Activated T-cell treated with anti-CD3 and anti-CD28 coated beads, Interleukin-2, amount 50 U/mL, for 4 hours (primary cell): ENCODE data around the gene NECTIN1. TPM values are rescaled to one million over a fixed set of nuclear protein-coding genes. Genes with fewer than 3 reads are reported as not detected.

Source experiments
- ATAC-seq, 2 donors: fragments of 200-7000 bp; cut with Tn5 transposase; one replicate each; pipeline ENCODE4 v1.10.0; 2021
- DNase-seq: peaks from one replicate; pipeline ENCODE4 v3.0.0-alpha.2; 2020
- H3K27me3 Mint-ChIP-seq: one replicate; pipeline ENCODE4 v1.8.0; 2021; ENCODE audit warnings: low read depth, mixed read lengths
- H3K36me3 Mint-ChIP-seq: one replicate; pipeline ENCODE4 v1.8.0; 2022; ENCODE audit warnings: mixed read lengths; ENCODE audit not compliant: insufficient read depth
- H3K4me1 Mint-ChIP-seq: one replicate; pipeline ENCODE4 v1.8.0; 2021; ENCODE audit warnings: low read depth, mixed read lengths
- H3K4me3 Mint-ChIP-seq: one replicate; pipeline ENCODE4 v1.8.0; 2021; ENCODE audit warnings: mild to moderate bottlenecking, moderate library complexity, mixed read lengths
- H3K9me3 Mint-ChIP-seq: one replicate; pipeline ENCODE4 v1.8.0; 2021; ENCODE audit warnings: mixed read lengths
- total RNA-seq, 3 donors: library from RNA; stranded (reverse); gene quantifications; one replicate each; pipeline ENCODE4 v1.2.1, GENCODE V29; 2021

The NECTIN1 gene
- total RNA-seq, 3 donors from 2014 or later, result 7.5 to 9.0 (median 8.3) TPM

DNA sequence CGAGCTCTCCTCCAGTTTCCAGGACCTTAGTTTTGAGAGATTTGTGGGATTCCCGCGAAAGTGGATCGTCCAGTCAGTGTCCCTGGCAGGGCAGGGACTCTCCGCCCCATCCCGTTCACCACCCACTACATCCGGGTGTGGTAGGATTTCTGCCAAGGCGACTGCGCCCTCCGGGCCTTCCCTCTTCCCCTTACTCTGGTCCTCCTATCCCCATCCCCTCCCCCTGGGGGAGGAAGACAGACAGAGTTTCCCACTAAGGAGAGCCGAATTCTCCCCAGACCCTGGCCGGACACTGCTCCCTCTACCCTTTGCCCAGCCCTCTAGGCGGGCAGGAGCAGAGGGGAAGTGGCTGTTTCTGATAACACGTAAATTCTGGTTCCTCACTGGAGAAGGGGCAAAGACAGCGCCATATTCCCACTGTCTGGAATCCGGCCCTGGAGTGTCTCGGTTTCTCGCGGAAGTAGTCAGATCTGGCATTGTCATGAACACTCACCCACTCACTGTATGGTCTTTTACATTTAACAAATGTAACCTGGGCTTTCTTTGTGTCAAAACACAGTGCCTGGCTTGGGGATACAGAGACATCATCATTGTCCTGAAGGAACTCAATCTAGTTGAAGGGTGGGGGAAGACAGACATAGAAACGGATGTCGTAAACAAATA lies 1.1 kb upstream of the NECTIN1 start:
- ATAC-seq, result no peak
- no peak for DNase-seq
- Mint-ChIP-seq H3K9me3 (no peaks in the 10 kb centered on the region), H3K4me1 (peaks cover 16% of the 10 kb centered on the region), H3K4me3 (peak overlapping the region; percentile 77), H3K27me3 (peaks cover 24% of the 10 kb centered on the region), H3K36me3 (no peaks in the 10 kb centered on the region)

- Mint-ChIP-seq H3K4me3 (peak overlapping the region; percentile 77), H3K27me3 (peaks cover 24% of the 10 kb centered on the region), H3K4me1 (peaks cover 16% of the 10 kb centered on the region), H3K9me3 (no peaks in the 10 kb centered on the region), H3K36me3 (no peaks in the 10 kb centered on the region)
- no peak for DNase-seq
- peak; percentile 13 to 23 for ATAC-seq
Measured at GRCh38 chr11:119729581-119729927, 554 bp upstream of the NECTIN1 start.

GRCh38 chr11:119728211-119728626 lies 781 bp downstream of the NECTIN1 start:
- DNase-seq (no peak), ATAC-seq (no peak)
- H3K9me3 Mint-ChIP-seq, result no peaks in the 10 kb centered on the region
- peak overlapping the region; percentile 89 for H3K4me3 Mint-ChIP-seq
- peaks cover 17% of the 10 kb centered on the region for H3K27me3 Mint-ChIP-seq
- peaks cover 16% of the 10 kb centered on the region for H3K4me1 Mint-ChIP-seq
- no peaks in the 10 kb centered on the region for H3K36me3 Mint-ChIP-seq

DNA sequence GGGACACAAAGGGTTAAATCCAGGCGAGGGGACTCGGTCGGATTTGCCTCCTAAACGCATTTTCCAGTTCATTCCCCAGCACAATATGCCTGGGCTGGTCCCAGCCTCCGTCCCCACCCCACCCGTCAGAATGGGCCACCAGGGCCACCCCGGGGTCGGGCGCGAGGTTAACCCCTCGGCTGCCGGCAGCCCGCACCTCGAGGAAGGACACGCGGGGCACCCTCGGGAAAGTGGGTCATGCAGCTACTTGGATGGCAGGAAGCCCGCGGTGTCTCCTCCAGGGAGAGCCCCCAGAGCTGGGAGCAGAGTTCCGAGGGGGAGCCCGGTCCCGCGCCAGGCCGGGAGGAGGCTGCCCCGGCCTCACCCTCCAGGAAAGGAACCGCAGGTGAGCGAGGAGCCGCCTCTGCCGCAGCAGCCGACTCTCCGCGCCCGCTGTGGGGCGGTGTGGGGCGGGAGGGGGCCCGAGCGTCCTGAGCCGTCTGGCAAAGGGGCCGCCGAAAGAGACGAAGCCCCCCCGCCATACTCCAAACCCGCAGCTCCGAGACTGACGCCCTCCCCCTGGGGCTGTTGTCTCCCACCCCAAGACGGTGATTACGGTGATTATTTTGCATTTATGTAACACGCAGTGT lies 1.4 kb downstream of the NECTIN1 start:
- Mint-ChIP-seq H3K36me3 (no peaks in the 10 kb centered on the region), H3K4me1 (peaks cover 16% of the 10 kb centered on the region), H3K27me3 (peaks cover 17% of the 10 kb centered on the region), H3K9me3 (no peaks in the 10 kb centered on the region), H3K4me3 (peak overlapping the region; percentile 89)
- DNase-seq (peak; percentile 17), ATAC-seq (no peak)

- DNase-seq, result no peak
- no peaks in the 10 kb centered on the region for H3K36me3 Mint-ChIP-seq
- H3K4me3 Mint-ChIP-seq, result peak overlapping the region; percentile 50
- H3K9me3 Mint-ChIP-seq, result no peaks in the 10 kb centered on the region
- H3K4me1 Mint-ChIP-seq, result peaks cover 16% of the 10 kb centered on the region
- peaks cover 17% of the 10 kb centered on the region for H3K27me3 Mint-ChIP-seq
- no peak for ATAC-seq
Measured at GRCh38 chr11:119726585-119727522, 2.1 kb downstream of the NECTIN1 start.

- Mint-ChIP-seq H3K36me3 (no peaks in the 10 kb centered on the region), H3K9me3 (no peaks in the 10 kb centered on the region), H3K27me3 (peaks cover 10% of the 10 kb centered on the region), H3K4me1 (peaks cover 16% of the 10 kb centered on the region), H3K4me3 (no peak overlapping the region)
- ATAC-seq (no peak), DNase-seq (no peak)
Measured at GRCh38 chr11:119726150-119726553, 2.8 kb downstream of the NECTIN1 start.

GRCh38 chr11:119724956-119725355 lies 4.0 kb downstream of the NECTIN1 start:
- Mint-ChIP-seq H3K9me3 (no peaks in the 10 kb centered on the region), H3K27me3 (peaks cover 3% of the 10 kb centered on the region), H3K36me3 (no peaks in the 10 kb centered on the region), H3K4me3 (no peak overlapping the region), H3K4me1 (peaks cover 12% of the 10 kb centered on the region)
- no peak for DNase-seq
- ATAC-seq, result no peak

DNA sequence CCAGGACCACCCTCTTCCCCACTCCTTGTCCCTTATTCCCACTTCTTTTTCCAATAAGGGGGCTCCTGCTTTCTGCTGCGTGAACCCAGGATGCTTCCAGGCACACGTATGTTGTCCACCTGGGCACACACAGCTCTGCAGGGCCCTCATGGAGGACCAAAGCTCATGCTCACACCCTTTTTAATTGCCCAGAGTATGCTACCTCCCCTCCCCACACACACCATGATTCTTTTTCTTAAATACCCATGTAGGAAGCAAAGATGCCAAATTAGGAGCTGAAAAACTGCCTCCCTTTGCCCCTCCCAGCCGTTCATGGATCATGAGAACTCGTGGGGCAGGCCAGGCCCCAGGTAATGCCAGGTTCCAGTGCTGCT lies 5.1 kb downstream of the NECTIN1 start:
- no peaks in the 10 kb centered on the region for H3K9me3 Mint-ChIP-seq
- no peak overlapping the region for H3K4me3 Mint-ChIP-seq
- DNase-seq, result no peak
- no peaks in the 10 kb centered on the region for H3K27me3 Mint-ChIP-seq
- ATAC-seq, result no peak
- no peaks in the 10 kb centered on the region for H3K36me3 Mint-ChIP-seq
- peaks cover 6% of the 10 kb centered on the region for H3K4me1 Mint-ChIP-seq

- no peak overlapping the region for H3K4me3 Mint-ChIP-seq
- no peak for DNase-seq
- H3K4me1 Mint-ChIP-seq, result peaks cover 6% of the 10 kb centered on the region
Measured at GRCh38 chr11:119723243-119723951, 5.6 kb downstream of the NECTIN1 start.

DNA sequence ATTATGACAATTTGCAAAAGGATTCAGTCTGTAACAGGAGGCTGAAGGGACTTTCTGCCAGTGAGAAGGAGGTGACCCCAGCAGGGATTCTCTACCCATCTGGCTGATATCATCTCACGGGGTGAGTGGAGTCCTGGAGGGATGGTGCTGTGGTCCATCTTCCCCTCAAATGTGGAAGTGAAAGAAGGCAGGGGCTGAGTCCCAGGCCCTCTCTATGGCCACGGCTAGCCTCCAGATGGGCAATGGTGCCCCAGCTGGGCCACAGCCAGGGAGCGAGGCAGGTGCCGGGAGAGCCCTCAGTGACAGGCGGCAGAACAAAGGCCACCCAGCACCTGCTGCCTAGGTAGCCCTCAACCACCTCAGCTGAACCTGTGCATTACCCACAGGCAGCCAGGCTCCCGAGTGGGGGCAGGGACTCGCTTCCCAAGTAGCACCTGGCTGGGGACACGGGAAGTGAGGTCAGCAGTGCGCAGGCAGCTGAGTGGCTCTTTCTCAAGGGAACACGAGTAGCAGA lies 6.7 kb downstream of the NECTIN1 start:
- H3K27me3 Mint-ChIP-seq, result no peaks in the 10 kb centered on the region
- peaks cover 2% of the 10 kb centered on the region for H3K4me1 Mint-ChIP-seq
- no peaks in the 10 kb centered on the region for H3K36me3 Mint-ChIP-seq
- DNase-seq, result no peak
- no peak for ATAC-seq
- H3K4me3 Mint-ChIP-seq, result no peak overlapping the region
- no peaks in the 10 kb centered on the region for H3K9me3 Mint-ChIP-seq

More at GRCh38 chr11:119723243-119723951, 5.6 kb downstream of the NECTIN1 start:
- Mint-ChIP-seq H3K9me3 (no peaks in the 10 kb centered on the region), H3K27me3 (no peaks in the 10 kb centered on the region), H3K36me3 (no peaks in the 10 kb centered on the region)
- no peak for ATAC-seq

DNA sequence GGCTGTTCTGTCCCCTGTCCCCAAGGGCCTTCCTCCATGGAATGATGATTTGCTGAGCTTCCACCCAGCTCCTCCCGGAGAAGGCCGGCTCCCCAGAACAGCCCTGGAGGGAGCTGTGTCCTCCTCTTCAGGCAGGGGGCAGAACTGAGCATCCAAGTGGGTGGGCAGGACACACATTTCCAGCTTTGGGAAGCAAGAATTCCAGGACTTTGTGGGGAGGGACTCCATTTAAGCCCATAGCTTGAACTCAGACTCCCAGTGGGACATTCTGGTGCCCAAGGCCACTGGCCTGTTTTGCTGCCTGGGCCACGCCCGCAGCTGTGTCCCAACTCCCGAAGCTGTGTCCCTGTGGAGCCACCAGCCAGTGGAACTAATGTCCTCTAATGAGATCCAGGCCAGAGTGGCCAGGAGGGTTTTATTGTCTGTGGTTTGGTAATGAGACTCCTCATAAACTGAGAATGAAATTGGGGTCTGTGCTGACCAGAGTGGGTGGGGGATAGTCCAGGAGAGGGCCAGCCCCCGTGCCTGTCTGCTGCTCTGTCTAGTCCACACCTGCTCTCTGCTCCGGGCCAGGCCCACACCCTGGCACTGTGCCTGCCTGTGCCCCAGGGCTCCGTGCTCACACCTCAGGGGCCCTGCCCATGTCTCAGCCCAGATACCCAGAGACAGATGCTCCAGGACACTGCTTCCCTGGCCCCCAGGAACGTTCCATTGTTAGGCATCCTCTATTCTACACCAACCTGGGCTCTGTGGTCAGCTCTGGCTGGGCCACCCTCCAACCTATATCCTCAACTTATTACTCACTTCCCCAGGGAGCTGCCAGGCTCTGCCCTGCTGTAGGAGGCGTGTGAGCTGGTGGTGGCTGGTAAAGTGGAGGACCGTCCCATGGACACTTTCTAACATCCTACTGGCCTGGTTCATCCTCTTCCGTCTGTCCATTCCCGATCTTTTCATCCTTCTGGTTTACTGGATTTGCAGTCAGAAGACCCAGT lies 7.6 kb downstream of the NECTIN1 start:
- ATAC-seq, result no peak
- no peaks in the 10 kb centered on the region for H3K27me3 Mint-ChIP-seq
- H3K36me3 Mint-ChIP-seq, result no peaks in the 10 kb centered on the region
- H3K9me3 Mint-ChIP-seq, result no peaks in the 10 kb centered on the region
- no peak overlapping the region for H3K4me3 Mint-ChIP-seq
- no peak for DNase-seq
- H3K4me1 Mint-ChIP-seq, result no peaks in the 10 kb centered on the region

- DNase-seq (no peak), ATAC-seq (no peak)
- Mint-ChIP-seq H3K4me1 (no peaks in the 10 kb centered on the region), H3K9me3 (no peaks in the 10 kb centered on the region), H3K27me3 (no peaks in the 10 kb centered on the region), H3K4me3 (no peak overlapping the region), H3K36me3 (no peaks in the 10 kb centered on the region)
Measured at GRCh38 chr11:119720311-119720913, 8.6 kb downstream of the NECTIN1 start.
